SKM-1 (cell line): ENCODE measurements around the gene MYO18B.
A peak's percentile ranks its signal among the peaks of the same experiment; 100 is the strongest.

Source experiments
- DNase-seq: peaks from one replicate; lab custom pipeline; 2025; ENCODE audit not compliant: unreplicated experiment; lab: John Stamatoyannopoulos, UW

MYO18B gene

GRCh38 chr22:25772288-25772687, 30.3 kb downstream of the MYO18B start:
- DNase-seq = no peak

- DNase-seq = no peak
These were observed 32.6 kb downstream of the MYO18B start for GRCh38 chr22:25774575-25775026.

DNA sequence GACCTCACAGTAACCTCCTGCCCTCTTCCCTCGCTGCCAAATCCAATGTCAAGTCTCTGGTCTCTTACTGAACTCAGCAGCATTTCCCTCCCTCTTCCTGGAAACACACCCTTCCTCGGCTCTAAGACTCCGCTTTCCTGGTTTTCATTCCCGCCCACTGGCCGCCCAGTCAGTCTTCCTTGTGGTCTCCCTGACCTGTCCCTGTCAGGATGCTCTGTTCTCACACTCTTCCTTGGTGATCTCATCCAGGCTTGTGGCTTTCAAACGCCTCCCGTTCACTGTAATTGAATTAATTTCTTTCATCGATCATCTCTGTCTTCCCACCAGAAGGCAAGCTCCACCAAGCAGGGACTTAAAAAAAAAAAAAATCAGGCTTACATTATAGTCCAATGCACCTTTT, 33.5 kb downstream of the MYO18B start:
- DNase-seq = no peak

DNA sequence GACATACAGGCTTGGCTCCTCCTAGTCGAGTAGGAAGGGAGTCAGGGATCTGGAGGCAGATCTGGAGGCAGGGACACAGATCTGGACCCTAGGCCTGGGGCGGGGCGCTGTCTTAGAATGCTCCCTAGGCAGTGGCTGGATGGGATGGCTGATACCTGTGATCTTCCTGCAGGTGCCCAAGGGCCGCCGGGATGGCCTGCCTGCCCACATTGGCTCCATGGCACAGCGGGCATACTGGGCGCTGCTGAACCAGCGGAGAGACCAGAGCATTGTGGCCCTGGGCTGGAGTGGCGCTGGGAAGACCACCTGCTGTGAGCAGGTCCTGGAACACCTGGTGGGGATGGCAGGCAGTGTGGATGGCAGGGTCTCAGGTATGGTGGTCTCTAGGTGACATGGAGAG, 35.4 kb downstream of the MYO18B start:
- DNase-seq = no peak

- DNase-seq = peak; percentile 18
These were observed 35.9 kb downstream of the MYO18B start for GRCh38 chr22:25777870-25778269.

DNA sequence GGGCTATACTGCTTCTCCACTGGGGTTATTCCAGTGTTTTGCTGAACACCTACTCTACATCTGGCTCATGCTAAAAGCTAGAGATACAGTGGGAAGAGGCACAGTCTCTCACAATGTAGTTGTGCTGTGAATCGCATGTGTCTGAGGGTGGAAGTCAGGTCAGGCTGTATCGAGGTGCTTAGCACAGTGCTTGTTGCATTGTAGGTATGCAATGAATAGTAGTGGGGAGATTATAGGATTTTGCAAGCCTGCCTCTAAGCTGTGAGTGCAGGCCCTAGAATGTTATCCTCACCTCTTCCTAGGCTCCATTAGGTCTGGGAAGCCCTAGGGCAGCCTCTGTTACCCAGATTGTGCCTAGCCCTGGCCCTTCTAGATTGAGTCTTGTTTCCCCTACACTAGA, 37.4 kb downstream of the MYO18B start:
- DNase-seq = no peak

- DNase-seq = no peak
These were observed 37.9 kb downstream of the MYO18B start for GRCh38 chr22:25779890-25780289.

GRCh38 chr22:25780673-25781072, 38.7 kb downstream of the MYO18B start:
- no peak for DNase-seq

- no peak for DNase-seq
These were observed 39.8 kb downstream of the MYO18B start for GRCh38 chr22:25781801-25782200.

DNA sequence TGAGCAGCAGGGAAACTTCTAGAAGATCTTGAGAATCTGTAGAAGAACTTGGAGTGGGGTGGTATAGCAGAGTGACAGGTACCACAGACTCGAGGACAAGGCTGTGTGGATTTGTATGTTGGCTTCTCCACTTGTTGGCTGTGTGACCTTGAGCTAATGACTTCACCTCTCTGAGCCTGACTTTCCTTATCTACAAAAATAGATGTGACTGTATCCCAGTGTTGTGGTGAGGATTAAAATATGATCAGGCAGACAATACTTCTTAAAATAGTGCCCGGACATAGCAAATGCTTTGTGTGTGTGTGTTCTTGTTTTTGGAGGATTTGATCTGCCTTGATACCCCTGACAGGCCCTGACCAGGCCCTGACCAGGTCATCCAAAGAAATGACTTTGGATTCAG, 40.8 kb downstream of the MYO18B start:
- no peak for DNase-seq

- DNase-seq = no peak
These were observed 41.9 kb downstream of the MYO18B start for GRCh38 chr22:25783856-25784255.

- DNase-seq = no peak
These were observed 44.2 kb downstream of the MYO18B start for GRCh38 chr22:25786165-25786564.

DNA sequence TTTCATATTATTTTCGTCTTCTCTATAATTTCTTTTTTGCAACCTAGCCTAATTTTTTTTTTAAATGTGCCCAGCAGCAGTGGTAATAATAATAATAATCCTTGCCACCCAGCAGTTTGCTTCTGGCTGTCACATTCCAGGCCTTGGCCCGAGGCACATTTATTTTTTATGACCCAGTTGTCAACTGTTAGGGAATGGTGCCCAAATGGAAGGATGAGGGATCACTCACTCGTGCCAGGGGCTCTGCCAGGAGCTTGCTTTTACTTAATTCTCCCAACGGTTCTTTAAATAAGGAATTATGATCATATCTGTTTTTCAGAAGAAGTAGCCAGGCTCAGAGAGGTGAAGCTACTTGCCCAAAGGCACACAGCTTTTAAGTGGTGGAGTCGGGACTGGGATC, 49.6 kb downstream of the MYO18B start:
- DNase-seq = no peak

GRCh38 chr22:25795478-25795877, 53.5 kb downstream of the MYO18B start:
- no peak for DNase-seq

- no peak for DNase-seq
These were observed 55.7 kb downstream of the MYO18B start for GRCh38 chr22:25797498-25798290.

DNA sequence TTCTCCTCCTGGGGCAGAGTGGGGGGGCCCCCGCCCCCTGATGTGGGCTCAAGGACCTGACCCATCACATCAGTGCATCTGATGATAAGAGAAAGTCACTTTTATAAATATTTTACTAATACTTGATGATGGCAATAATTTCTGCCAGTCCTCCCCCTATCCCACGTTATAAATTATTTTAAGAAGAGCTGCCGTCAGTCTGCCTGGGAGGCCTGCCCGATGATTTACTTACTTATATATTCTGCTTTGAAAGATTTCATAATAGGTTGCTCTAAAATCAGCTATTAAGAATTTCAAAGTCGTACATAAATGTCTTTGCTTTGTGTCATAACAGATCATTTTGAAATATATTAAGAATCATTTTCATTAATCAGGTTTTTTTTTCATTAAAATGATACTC, 58.8 kb downstream of the MYO18B start:
- DNase-seq = no peak

- DNase-seq = no peak
These were observed 60.0 kb downstream of the MYO18B start for GRCh38 chr22:25802018-25802417.

GRCh38 chr22:25804676-25805075, 62.7 kb downstream of the MYO18B start:
- no peak for DNase-seq

GRCh38 chr22:25806579-25806978, 64.6 kb downstream of the MYO18B start:
- DNase-seq = no peak

GRCh38 chr22:25814685-25815084, 72.7 kb downstream of the MYO18B start:
- no peak for DNase-seq

DNA sequence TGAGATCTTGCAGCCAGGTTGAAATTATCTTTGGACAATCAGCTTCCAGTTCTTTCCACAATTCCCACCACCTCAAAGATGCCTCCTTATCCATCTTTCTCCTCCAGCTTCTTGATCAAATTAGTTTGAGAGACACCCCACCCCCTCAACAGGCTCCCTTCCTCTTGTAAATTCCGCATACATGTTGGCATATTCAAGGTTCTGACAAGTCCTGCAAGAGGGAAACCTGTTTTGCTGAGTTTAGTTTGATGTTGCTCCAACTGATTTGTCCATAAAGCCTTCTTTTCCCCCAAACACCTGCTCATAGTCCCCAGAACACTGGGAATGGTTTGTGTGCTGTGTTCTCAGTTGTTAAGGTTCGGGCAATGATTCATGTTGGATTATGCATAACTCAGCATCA, 73.6 kb downstream of the MYO18B start:
- DNase-seq = no peak

DNA sequence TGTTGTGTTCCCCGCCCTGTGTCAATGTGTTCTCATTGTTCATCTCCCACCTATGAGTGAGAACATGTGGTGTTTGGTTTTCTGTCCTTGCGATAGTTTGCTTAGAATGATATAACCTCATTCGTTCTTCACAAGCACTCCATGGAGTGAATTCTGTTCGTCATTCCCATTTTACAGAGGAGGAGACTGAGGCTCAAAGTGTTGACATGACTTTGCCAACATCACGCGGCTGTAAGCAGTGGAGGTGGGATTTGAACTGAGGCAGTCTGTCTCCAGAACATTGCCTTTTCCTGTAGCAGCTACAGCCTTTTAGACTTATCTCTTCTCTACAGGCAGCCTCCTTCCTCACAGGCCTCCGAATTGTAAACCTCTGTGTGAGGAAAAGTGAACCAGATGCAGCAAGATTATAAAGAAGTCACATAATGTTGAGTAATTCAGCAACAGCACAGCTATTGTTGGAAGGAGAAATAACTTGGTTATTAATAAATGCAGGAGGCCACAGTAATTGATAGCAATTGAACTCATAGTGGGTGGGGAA, 74.6 kb downstream of the MYO18B start:
- DNase-seq = no peak
